Adrenal gland (tissue), 12 donors: Measurements from ENCODE around the gene ANKRD44. TPM values are rescaled to one million over a fixed set of nuclear protein-coding genes. Genes with fewer than 3 reads are reported as not detected.

Source experiments
- DNase-seq, 7 donors: peaks; one replicate each; pipeline ENCODE4 v3.0.0-alpha.2; 2019 to 2020
- H3K27ac ChIP-seq, 5 donors: fragments of 200-600 bp; sonication (generic) in 4 of 5; 1 replicate in 3 of 5; 2 replicates in 2 of 5; pipeline versions ENCODE4 v1.5.1 to v1.8.0; 2016 to 2020; ENCODE audit warnings: mild to moderate bottlenecking in 1 of 5
- H3K27me3 ChIP-seq: fragments of 200-600 bp; 2 replicates; pipeline ENCODE4 v1.8.0; 2021
- H3K36me3 ChIP-seq, 2 donors: fragments of 200-600 bp; replicated peaks in 1 of 2; 1 replicate in 1 of 2; 2 replicates in 1 of 2; pipeline versions ENCODE4 v1.5.1 to v1.8.0; 2018 to 2022
- H3K4me1 ChIP-seq, 2 donors: fragments of 200-600 bp; replicated peaks in 1 of 2; 1 replicate in 1 of 2; 2 replicates in 1 of 2; pipeline versions ENCODE4 v1.5.1 to v1.8.0; 2018 to 2021
- H3K4me3 ChIP-seq, 4 donors: fragments of 200-600 bp; sonication (generic) in 3 of 4; one replicate each; pipeline ENCODE4 v1.5.1; 2016 to 2018
- H3K9me3 ChIP-seq, 3 donors: fragments of 200-600 bp; sonication (generic) in 1 of 3; replicated peaks in 1 of 3; 1 replicate in 2 of 3; 2 replicates in 1 of 3; pipeline versions ENCODE4 v1.5.1 to v1.8.0; 2016 to 2021
- CTCF ChIP-seq, 6 experiments: fragments of 450-650 bp in 4 of 6; fragments of 200-600 bp in 2 of 6; sonication (generic) in 1 of 6; IDR thresholded peaks; 1 replicate in 5 of 6; 2 replicates in 1 of 6; pipeline versions ENCODE4 v1.5.1 to v1.8.0; 2016 to 2021; ENCODE audit warnings: antibody characterized with exemption in 6 of 6, mild to moderate bottlenecking in 2 of 6, moderate library complexity in 1 of 6
- POLR2A ChIP-seq, 2 donors: fragments of 450-650 bp; IDR thresholded peaks; one replicate each; pipeline ENCODE4 v1.6.1; 2017; ENCODE audit warnings: antibody characterized with exemption in 2 of 2, mild to moderate bottlenecking in 2 of 2, moderate library complexity in 1 of 2
- WGBS, 4 donors: extraction: QIAGEN DNeasy Blood & Tissue Kit in 2 of 4; methylation state at CpG; one replicate each; pipeline versions ENCODE4 v1.1.5 to v1.1.7; 2013 to 2017; 5-methylcytosine and 5-hydroxymethylcytosine counted together
- intact Hi-C, 2 donors: fragments of 100-400 bp; cut with DNase I; formaldehyde crosslinking; loops; one replicate each; pipeline versions ENCODE4 v1.14.1 to v1.15.0; 2022 to 2023
- polyA plus RNA-seq, 3 donors: library from polyadenylated mRNA; stranded (reverse); fragments of 200-250 nt in 2 of 3; fragments of 350-450 nt in 1 of 3; fragmentation: Illumina TruSeq in 1 of 3; extraction: RNeasy Lipid Tissue Mini Kit (QIAGEN cat#74804) in 1 of 3; gene quantifications; one replicate each; pipeline ENCODE4 v1.2.3, GENCODE V29; 2013 to 2014
- total RNA-seq, 9 donors: library from RNA; depleted of rRNA in 4 of 9; stranded (reverse); fragments of >200 nt in 4 of 9; fragments of 120-200 nt in 1 of 9; fragmentation: NEBNext Ultra II Directional in 1 of 9; extraction: Animal tissue kit (Norgen Biotek cat#: 25700) in 1 of 9; gene quantifications; one replicate each; pipeline versions ENCODE4 v1.1.0 to v1.2.4, GENCODE V29; 2013 to 2023
- donor health status: healthy with polysubstance abuse.
- donor health status: Bipolar disorder and iron deficiency.
- donor health status: DM: yes; HTN: yes; CAD: no.
- donor health status: DM: no; HTN: no; CAD: no.
- donor health status: DM: no; HTN: no; CAD: no.
- donor health status: DM: yes; HTN: yes; CAD: no.

ANKRD44 gene
- total and polyA plus RNA-seq, 12 donors, result 3.8 to 40.2 (median 21.3) TPM

GRCh38 chr2:197322143-197322542 is 11.6 kb upstream of the ANKRD44 start:
- Histone ChIP-seq H3K27ac (no peak overlapping the region), H3K9me3 (no peaks in the 10 kb centered on the region), H3K4me1 (no peaks in the 10 kb centered on the region), H3K27me3 (no peaks in the 10 kb centered on the region), H3K4me3 (no peak overlapping the region), H3K36me3 (no peaks in the 10 kb centered on the region)
- intact Hi-C loops, result loop anchor here in 1 of 2 donors (5.0 kb wide), 1 partner anchor 35 kb away; no protein-coding TSS in a partner anchor
- WGBS, 4 donors, result 95 to 100% (median 96%) methylated on average over 2 of the region's 2 CpGs
- TF ChIP-seq CTCF (IDR thresholded peaks at IDR 0.05) (no peak), POLR2A (IDR thresholded peaks at IDR 0.05) (no peak)
- no peak for DNase-seq

- Histone ChIP-seq H3K9me3 (no peaks in the 10 kb centered on the region), H3K27ac (no peak overlapping the region), H3K27me3 (no peaks in the 10 kb centered on the region), H3K4me3 (no peak overlapping the region), H3K4me1 (no peaks in the 10 kb centered on the region), H3K36me3 (no peaks in the 10 kb centered on the region)
- intact Hi-C loops, result loop anchor here in 1 of 2 donors (10.0 kb wide), 1 partner anchor 201 kb away; no protein-coding TSS in a partner anchor
- TF ChIP-seq POLR2A (IDR thresholded peaks at IDR 0.05), result no peak
- no peak for TF ChIP-seq CTCF (IDR thresholded peaks at IDR 0.05)
- no peak for DNase-seq
These were observed 4.8 kb upstream of the ANKRD44 start for GRCh38 chr2:197315371-197315770.

GRCh38 chr2:197312186-197312585 is 1.6 kb upstream of the ANKRD44 start:
- no peaks in the 10 kb centered on the region for H3K36me3 ChIP-seq

GRCh38 chr2:197311421-197312033 is 947 bp upstream of the ANKRD44 start:
- TF ChIP-seq POLR2A (IDR thresholded peaks at IDR 0.05) (no peak), CTCF (IDR thresholded peaks at IDR 0.05) (no peak)
- Histone ChIP-seq H3K27ac (no peak overlapping the region), H3K36me3 (no peaks in the 10 kb centered on the region), H3K4me3 (peak overlapping the region in 1 of 4 donors; percentile 90), H3K4me1 (peaks cover 3 to 26% of the 10 kb centered on the region in 2 donors), H3K27me3 (no peaks in the 10 kb centered on the region), H3K9me3 (no peaks in the 10 kb centered on the region)
- no peak for DNase-seq
- 50 to 66% (median 60%) methylated on average over 6 of the region's 6 CpGs for WGBS, 4 donors
- intact Hi-C loops, result loop anchor here (2.0 to 10.0 kb wide), 4 partner anchors 117 to 197 kb away; no protein-coding TSS in a partner anchor

More at GRCh38 chr2:197312186-197312585, 1.6 kb upstream of the ANKRD44 start:
- WGBS, 4 donors, result 86 to 97% (median 94%) methylated on average over 3 of the region's 3 CpGs
- no peak for TF ChIP-seq POLR2A (IDR thresholded peaks at IDR 0.05)
- no peak for TF ChIP-seq CTCF (IDR thresholded peaks at IDR 0.05)
- Histone ChIP-seq H3K4me1 (peaks cover 0 to 20% of the 10 kb centered on the region in 2 donors), H3K27ac (no peak overlapping the region), H3K9me3 (no peaks in the 10 kb centered on the region), H3K4me3 (no peak overlapping the region), H3K27me3 (no peaks in the 10 kb centered on the region)
- intact Hi-C loops, result loop anchor here (5.0 to 10.0 kb wide), 3 partner anchors 120 to 197 kb away; no protein-coding TSS in a partner anchor
- DNase-seq, result no peak
